K562 (cell line): Measurements from ENCODE around the gene TNNI2. TPM values are rescaled to one million over a fixed set of nuclear protein-coding genes. Genes with fewer than 3 reads are reported as not detected.
A peak's percentile ranks its signal among the peaks of the same experiment; 100 is the strongest.

Experiments used
- CREB3L1 ChIP-seq: fragments of 450-650 bp; IDR thresholded peaks from 2 replicates; pipeline ENCODE4 v1.6.1; 2014; ENCODE audit warnings: low read depth, mild to moderate bottlenecking, moderate library complexity, borderline replicate concordance
- GATA2 ChIP-seq: sonication (generic); formaldehyde crosslinking; IDR thresholded peaks from 2 replicates; pipeline ENCODE4 v1.4.0; 2020; ENCODE audit warnings: mild to moderate bottlenecking, missing genetic modification reagents
- KDM2B ChIP-seq: fragments of 250-450 bp; sonication (Bioruptor Pico); IDR thresholded peaks from 2 replicates; pipeline ENCODE4 v1.8.0; 2021; ENCODE audit warnings: mild to moderate bottlenecking, moderate library complexity
- STAG1 ChIP-seq: sonication (generic); formaldehyde crosslinking; IDR thresholded peaks from 2 replicates; pipeline ENCODE4 v1.5.0; 2020; ENCODE audit warnings: missing genetic modification reagents, borderline replicate concordance
- TCF15 ChIP-seq: fragments of 250-450 bp; sonication (Bioruptor Pico); IDR thresholded peaks from 2 replicates; pipeline ENCODE4 v1.8.0; 2022; ENCODE audit warnings: moderate library complexity, mild to moderate bottlenecking, inconsistent platforms
- ZNF511 ChIP-seq: sonication (generic); formaldehyde crosslinking; IDR thresholded peaks from 2 replicates; pipeline ENCODE4 v1.8.0; 2022; ENCODE audit warnings: mild to moderate bottlenecking, missing genetic modification reagents
- polyA plus RNA-seq, 8 experiments: library from polyadenylated mRNA; depleted of rRNA in 4 of 8; stranded (reverse) in 5 of 8; unstranded in 3 of 8; fragments of >200 nt; fragmentation: Nextera tagmentation in 2 of 8; fragmentation: Illumina TruSeq in 1 of 8; extraction: Ambion mirVana in 2 of 8; extraction: Trizol in 1 of 8; gene quantifications; 2 replicates each; pipeline versions ENCODE4 v1.2.1 to v1.2.3, GENCODE V29; 2011 to 2014; ENCODE audit warnings: inconsistent platforms in 1 of 8, missing spikeins in 1 of 8
- total RNA-seq, 7 experiments: library from RNA; depleted of rRNA in 6 of 7; stranded (reverse); fragments of >200 nt in 6 of 7; fragmentation: Illumina TruSeq in 2 of 7; extraction: Trizol in 2 of 7; gene quantifications; 2 replicates each; pipeline versions ENCODE4 v1.2.1 to v1.2.3, GENCODE V29; 2011 to 2021; ENCODE audit warnings: low replicate concordance in 1 of 7

TNNI2 gene
- total and polyA plus RNA-seq, 9 of the 15 experiments (the other 6 are each of a cell fraction or from before 2014, with no cell fraction given), result not detected

GRCh38 chr11:1879342-1879940 lies 40.7 kb downstream of the TNNI2 start (continued):
- no peak for TF ChIP-seq CREB3L1
- no peak for TF ChIP-seq KDM2B (CRISPR knock-in tag)
- TF ChIP-seq GATA2 (CRISPR knock-in tag), result no peak
- no peak for TF ChIP-seq TCF15
- no peak for TF ChIP-seq ZNF511
- peak; percentile 29; the same call in 1 of the 2 replicates for TF ChIP-seq STAG1
